Mucosa of rectum (tissue), 2 donors: ENCODE data around the gene MTF1.

Experiments used
- H3K27ac ChIP-seq, 2 donors: one replicate each; pipeline ENCODE4 v1.7.0; 2013; ENCODE audit warnings: inconsistent platforms in 2 of 2, low read depth in 2 of 2, low read length in 2 of 2
- H3K27me3 ChIP-seq, 2 donors: one replicate each; pipeline ENCODE4 v1.7.0; 2013; ENCODE audit warnings: low read length in 2 of 2; ENCODE audit not compliant: control insufficient read depth in 2 of 2, insufficient read depth in 2 of 2
- H3K36me3 ChIP-seq, 2 donors: one replicate each; pipeline ENCODE4 v1.7.0; 2013; ENCODE audit warnings: low read length in 2 of 2; ENCODE audit not compliant: control insufficient read depth in 2 of 2, insufficient read depth in 2 of 2
- H3K4me1 ChIP-seq, 2 donors: one replicate each; pipeline ENCODE4 v1.7.0; 2013; ENCODE audit warnings: low read length in 2 of 2, mild to moderate bottlenecking in 1 of 2; ENCODE audit not compliant: control insufficient read depth in 2 of 2, insufficient read depth in 2 of 2
- H3K4me3 ChIP-seq, 2 donors: one replicate each; pipeline ENCODE4 v1.7.0; 2013; ENCODE audit warnings: low read length in 2 of 2
- H3K9ac ChIP-seq, 2 donors: one replicate each; pipeline ENCODE4 v1.7.0; 2013; ENCODE audit warnings: low read length in 2 of 2, low read depth in 1 of 2, mild to moderate bottlenecking in 1 of 2
- H3K9me3 ChIP-seq, 2 donors: one replicate each; pipeline ENCODE4 v1.7.0; 2013; ENCODE audit warnings: low read length in 2 of 2; ENCODE audit not compliant: control insufficient read depth in 2 of 2
- donor health status: healthy.
- donor health status: Normal muscosa, but diverticular disease.

Gene MTF1

GRCh38 chr1:37851782-37852210 lies 7.6 kb downstream of the MTF1 start:
- Histone ChIP-seq H3K27me3 (no peaks in the 10 kb centered on the region), H3K9ac (no peak overlapping the region), H3K4me3 (no peak overlapping the region), H3K36me3 (peaks cover 12 to 13% of the 10 kb centered on the region in 2 donors), H3K4me1 (peaks cover 9 to 11% of the 10 kb centered on the region in 2 donors), H3K9me3 (no peaks in the 10 kb centered on the region), H3K27ac (no peak overlapping the region)

GRCh38 chr1:37851262-37851661 lies 8.1 kb downstream of the MTF1 start:
- peaks cover 9 to 15% of the 10 kb centered on the region in 2 donors for H3K4me1 ChIP-seq
- H3K36me3 ChIP-seq, result peaks cover 11 to 12% of the 10 kb centered on the region in 2 donors
- no peaks in the 10 kb centered on the region for H3K9me3 ChIP-seq
- no peak overlapping the region for H3K27ac ChIP-seq
- H3K9ac ChIP-seq, result no peak overlapping the region
- peak overlapping the region in 1 of 2 donors; percentile 24 for H3K4me3 ChIP-seq
- no peaks in the 10 kb centered on the region for H3K27me3 ChIP-seq

- Histone ChIP-seq H3K27me3 (no peaks in the 10 kb centered on the region), H3K4me3 (no peak overlapping the region), H3K9ac (no peak overlapping the region), H3K4me1 (peaks cover 9 to 17% of the 10 kb centered on the region in 2 donors), H3K36me3 (peaks cover 11 to 12% of the 10 kb centered on the region in 2 donors), H3K9me3 (no peaks in the 10 kb centered on the region), H3K27ac (no peak overlapping the region)
Measured at GRCh38 chr1:37850352-37850955, 8.9 kb downstream of the MTF1 start.

GRCh38 chr1:37849480-37849879 lies 9.9 kb downstream of the MTF1 start:
- peaks cover 9 to 17% of the 10 kb centered on the region in 2 donors for H3K4me1 ChIP-seq
- H3K9me3 ChIP-seq, result no peaks in the 10 kb centered on the region
- H3K27me3 ChIP-seq, result no peaks in the 10 kb centered on the region
- H3K36me3 ChIP-seq, result peaks cover 9 to 11% of the 10 kb centered on the region in 2 donors
- no peak overlapping the region for H3K27ac ChIP-seq
- no peak overlapping the region for H3K9ac ChIP-seq
- H3K4me3 ChIP-seq, result no peak overlapping the region

- peak overlapping the region; percentile 10 to 47 for H3K9ac ChIP-seq
- peaks cover 7 to 17% of the 10 kb centered on the region in 2 donors for H3K4me1 ChIP-seq
- no peaks in the 10 kb centered on the region for H3K9me3 ChIP-seq
- peak overlapping the region; percentile 50 to 70 for H3K27ac ChIP-seq
- H3K36me3 ChIP-seq, result peaks cover 0 to 9% of the 10 kb centered on the region in 2 donors
- H3K4me3 ChIP-seq, result peak overlapping the region; percentile 38 to 55
- H3K27me3 ChIP-seq, result no peaks in the 10 kb centered on the region
Measured at GRCh38 chr1:37846647-37847339, 12.6 kb downstream of the MTF1 start.

- no peak overlapping the region for H3K4me3 ChIP-seq
- no peak overlapping the region for H3K9ac ChIP-seq
- H3K27ac ChIP-seq, result no peak overlapping the region
- H3K4me1 ChIP-seq, result peaks cover 7 to 17% of the 10 kb centered on the region in 2 donors
- no peaks in the 10 kb centered on the region for H3K9me3 ChIP-seq
- H3K27me3 ChIP-seq, result no peaks in the 10 kb centered on the region
- H3K36me3 ChIP-seq, result peaks cover 0 to 9% of the 10 kb centered on the region in 2 donors
Measured at GRCh38 chr1:37845786-37846185, 13.6 kb downstream of the MTF1 start.

- peaks cover 0 to 13% of the 10 kb centered on the region in 2 donors for H3K36me3 ChIP-seq
- no peak overlapping the region for H3K27ac ChIP-seq
- peaks cover 7 to 17% of the 10 kb centered on the region in 2 donors for H3K4me1 ChIP-seq
- no peak overlapping the region for H3K4me3 ChIP-seq
- no peaks in the 10 kb centered on the region for H3K27me3 ChIP-seq
- H3K9me3 ChIP-seq, result no peaks in the 10 kb centered on the region
- no peak overlapping the region for H3K9ac ChIP-seq
Measured at GRCh38 chr1:37845049-37845646, 14.2 kb downstream of the MTF1 start.

- no peak overlapping the region for H3K9ac ChIP-seq
- peaks cover 7 to 17% of the 10 kb centered on the region in 2 donors for H3K4me1 ChIP-seq
- H3K27me3 ChIP-seq, result no peaks in the 10 kb centered on the region
- no peak overlapping the region for H3K27ac ChIP-seq
- H3K36me3 ChIP-seq, result peaks cover 6 to 19% of the 10 kb centered on the region in 2 donors
- no peak overlapping the region for H3K4me3 ChIP-seq
- H3K9me3 ChIP-seq, result no peaks in the 10 kb centered on the region
Measured at GRCh38 chr1:37844536-37844935, 14.9 kb downstream of the MTF1 start.

- Histone ChIP-seq H3K9ac (no peak overlapping the region), H3K36me3 (peaks cover 30 to 35% of the 10 kb centered on the region in 2 donors), H3K9me3 (no peaks in the 10 kb centered on the region), H3K4me3 (no peak overlapping the region), H3K27ac (no peak overlapping the region), H3K4me1 (peaks cover 0 to 8% of the 10 kb centered on the region in 2 donors), H3K27me3 (no peaks in the 10 kb centered on the region)
Measured at GRCh38 chr1:37841652-37842051, 17.7 kb downstream of the MTF1 start.

GRCh38 chr1:37840711-37841110 lies 18.7 kb downstream of the MTF1 start:
- H3K4me3 ChIP-seq, result no peak overlapping the region
- no peaks in the 10 kb centered on the region for H3K27me3 ChIP-seq
- no peaks in the 10 kb centered on the region for H3K9me3 ChIP-seq
- no peak overlapping the region for H3K27ac ChIP-seq
- no peaks in the 10 kb centered on the region for H3K4me1 ChIP-seq
- no peak overlapping the region for H3K9ac ChIP-seq
- H3K36me3 ChIP-seq, result peaks cover 37 to 41% of the 10 kb centered on the region in 2 donors
